Hepatocyte (in vitro differentiated cells): ENCODE data around the gene USP24.

Source experiments
- EZH2 ChIP-seq: fragments of 200-600 bp; sonication (generic); IDR thresholded peaks from 2 replicates; pipeline ENCODE4 v1.6.1; 2016; ENCODE audit warnings: antibody characterized with exemption, mild to moderate bottlenecking, borderline replicate concordance
- EZH2phosphoT487 ChIP-seq: fragments of 200-600 bp; sonication (generic); IDR thresholded peaks from one replicate; pipeline ENCODE4 v1.6.1; 2018; ENCODE audit warnings: antibody characterized with exemption, mild to moderate bottlenecking, low read depth, moderate library complexity; ENCODE audit not compliant: unreplicated experiment, severe bottlenecking
- TF ChIP-seq, protein P1 (sequence below): fragments of 200-600 bp; sonication (generic); IDR thresholded peaks from 2 replicates; pipeline ENCODE4 v1.5.1; 2016; ENCODE audit warnings: antibody characterized with exemption, mild to moderate bottlenecking; ENCODE audit not compliant: poor library complexity

DNA sequence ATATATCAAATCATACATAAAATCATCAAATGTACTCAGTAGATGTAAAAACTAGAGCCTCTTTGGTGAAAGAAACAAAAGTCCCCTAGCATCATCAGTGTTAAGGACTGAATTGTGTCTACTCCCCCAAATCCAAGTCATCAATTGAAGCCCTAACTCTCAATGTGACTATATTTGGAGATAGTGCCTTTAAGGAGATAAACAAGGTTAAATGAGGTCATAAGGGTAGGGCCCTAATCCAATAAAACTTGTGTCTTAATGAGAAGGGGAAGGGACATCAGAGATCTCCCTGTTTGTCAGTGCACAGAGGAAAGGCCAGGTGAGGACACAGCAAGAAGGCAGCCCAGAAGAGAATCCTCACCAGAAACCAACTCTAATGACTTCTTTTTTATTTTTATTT is 33.5 kb downstream of the USP24 start:
- TF ChIP-seq, protein P1, sequence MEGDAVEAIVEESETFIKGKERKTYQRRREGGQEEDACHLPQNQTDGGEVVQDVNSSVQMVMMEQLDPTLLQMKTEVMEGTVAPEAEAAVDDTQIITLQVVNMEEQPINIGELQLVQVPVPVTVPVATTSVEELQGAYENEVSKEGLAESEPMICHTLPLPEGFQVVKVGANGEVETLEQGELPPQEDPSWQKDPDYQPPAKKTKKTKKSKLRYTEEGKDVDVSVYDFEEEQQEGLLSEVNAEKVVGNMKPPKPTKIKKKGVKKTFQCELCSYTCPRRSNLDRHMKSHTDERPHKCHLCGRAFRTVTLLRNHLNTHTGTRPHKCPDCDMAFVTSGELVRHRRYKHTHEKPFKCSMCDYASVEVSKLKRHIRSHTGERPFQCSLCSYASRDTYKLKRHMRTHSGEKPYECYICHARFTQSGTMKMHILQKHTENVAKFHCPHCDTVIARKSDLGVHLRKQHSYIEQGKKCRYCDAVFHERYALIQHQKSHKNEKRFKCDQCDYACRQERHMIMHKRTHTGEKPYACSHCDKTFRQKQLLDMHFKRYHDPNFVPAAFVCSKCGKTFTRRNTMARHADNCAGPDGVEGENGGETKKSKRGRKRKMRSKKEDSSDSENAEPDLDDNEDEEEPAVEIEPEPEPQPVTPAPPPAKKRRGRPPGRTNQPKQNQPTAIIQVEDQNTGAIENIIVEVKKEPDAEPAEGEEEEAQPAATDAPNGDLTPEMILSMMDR = no peak
- TF ChIP-seq EZH2 (no peak), EZH2phosphoT487 (no peak)
